GM23338 (cell line): Measurements from ENCODE around the gene SORBS1.

ENCODE experiments used
- CREB1 ChIP-seq: fragments of 250-450 bp; sonication (Bioruptor Pico); IDR thresholded peaks from 2 replicates; pipeline ENCODE4 v1.5.0; 2020; ENCODE audit warnings: low read depth, mild to moderate bottlenecking, moderate library complexity
- EZH2 ChIP-seq: fragments of 200-600 bp; sonication (generic); IDR thresholded peaks from one replicate; pipeline ENCODE4 v1.8.0; 2017; ENCODE audit warnings: antibody characterized with exemption, mild to moderate bottlenecking, low read depth; ENCODE audit not compliant: unreplicated experiment
- EZH2phosphoT487 ChIP-seq: fragments of 200-600 bp; sonication (generic); IDR thresholded peaks from one replicate; pipeline ENCODE4 v1.8.1; 2018; ENCODE audit warnings: antibody characterized with exemption; ENCODE audit not compliant: unreplicated experiment
- TF ChIP-seq, protein P1 (sequence below), 2 experiments: fragments of 200-600 bp in 1 of 2; sonication (generic) in 1 of 2; conservative IDR thresholded peaks; 2 replicates each; pipeline versions ENCODE4 v1.5.1 to v1.6.1; 2016 to 2017; ENCODE audit warnings: antibody characterized with exemption in 2 of 2, low read depth in 2 of 2, mild to moderate bottlenecking in 2 of 2, moderate library complexity in 1 of 2
- TF ChIP-seq, protein P2 (sequence below): IDR thresholded peaks from one replicate; pipeline ENCODE4 v1.6.1; 2018; ENCODE audit warnings: antibody characterized with exemption; ENCODE audit not compliant: unreplicated experiment

DNA sequence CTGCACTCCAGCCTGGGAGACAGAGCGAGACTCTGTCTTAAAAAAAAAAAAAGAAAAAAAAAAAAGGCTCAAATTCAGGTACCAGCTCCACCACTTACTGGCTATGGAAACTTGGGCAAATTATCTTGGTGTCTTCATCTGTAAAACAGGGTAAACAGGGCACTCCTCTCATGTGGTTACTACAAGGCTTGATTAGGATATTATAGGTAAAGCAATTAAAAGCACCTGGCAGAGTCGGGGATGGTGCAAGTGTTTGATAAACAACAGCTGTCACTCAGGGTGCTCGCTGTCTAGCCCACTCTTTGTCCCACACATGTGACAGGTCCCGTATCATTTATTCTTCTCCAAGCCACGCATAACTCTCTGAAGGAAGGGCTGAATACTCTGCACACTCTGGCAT is 96.9 kb downstream of the SORBS1 start:
- no peak for TF ChIP-seq EZH2phosphoT487
- no peak for TF ChIP-seq CREB1 (CRISPR knock-in tag)
- TF ChIP-seq, protein P1, sequence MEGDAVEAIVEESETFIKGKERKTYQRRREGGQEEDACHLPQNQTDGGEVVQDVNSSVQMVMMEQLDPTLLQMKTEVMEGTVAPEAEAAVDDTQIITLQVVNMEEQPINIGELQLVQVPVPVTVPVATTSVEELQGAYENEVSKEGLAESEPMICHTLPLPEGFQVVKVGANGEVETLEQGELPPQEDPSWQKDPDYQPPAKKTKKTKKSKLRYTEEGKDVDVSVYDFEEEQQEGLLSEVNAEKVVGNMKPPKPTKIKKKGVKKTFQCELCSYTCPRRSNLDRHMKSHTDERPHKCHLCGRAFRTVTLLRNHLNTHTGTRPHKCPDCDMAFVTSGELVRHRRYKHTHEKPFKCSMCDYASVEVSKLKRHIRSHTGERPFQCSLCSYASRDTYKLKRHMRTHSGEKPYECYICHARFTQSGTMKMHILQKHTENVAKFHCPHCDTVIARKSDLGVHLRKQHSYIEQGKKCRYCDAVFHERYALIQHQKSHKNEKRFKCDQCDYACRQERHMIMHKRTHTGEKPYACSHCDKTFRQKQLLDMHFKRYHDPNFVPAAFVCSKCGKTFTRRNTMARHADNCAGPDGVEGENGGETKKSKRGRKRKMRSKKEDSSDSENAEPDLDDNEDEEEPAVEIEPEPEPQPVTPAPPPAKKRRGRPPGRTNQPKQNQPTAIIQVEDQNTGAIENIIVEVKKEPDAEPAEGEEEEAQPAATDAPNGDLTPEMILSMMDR (conservative IDR thresholded peaks at IDR 0.05; ENCODE audit: low read depth in 2 of 2), result no peak
- no peak for TF ChIP-seq EZH2
- TF ChIP-seq, protein P2, sequence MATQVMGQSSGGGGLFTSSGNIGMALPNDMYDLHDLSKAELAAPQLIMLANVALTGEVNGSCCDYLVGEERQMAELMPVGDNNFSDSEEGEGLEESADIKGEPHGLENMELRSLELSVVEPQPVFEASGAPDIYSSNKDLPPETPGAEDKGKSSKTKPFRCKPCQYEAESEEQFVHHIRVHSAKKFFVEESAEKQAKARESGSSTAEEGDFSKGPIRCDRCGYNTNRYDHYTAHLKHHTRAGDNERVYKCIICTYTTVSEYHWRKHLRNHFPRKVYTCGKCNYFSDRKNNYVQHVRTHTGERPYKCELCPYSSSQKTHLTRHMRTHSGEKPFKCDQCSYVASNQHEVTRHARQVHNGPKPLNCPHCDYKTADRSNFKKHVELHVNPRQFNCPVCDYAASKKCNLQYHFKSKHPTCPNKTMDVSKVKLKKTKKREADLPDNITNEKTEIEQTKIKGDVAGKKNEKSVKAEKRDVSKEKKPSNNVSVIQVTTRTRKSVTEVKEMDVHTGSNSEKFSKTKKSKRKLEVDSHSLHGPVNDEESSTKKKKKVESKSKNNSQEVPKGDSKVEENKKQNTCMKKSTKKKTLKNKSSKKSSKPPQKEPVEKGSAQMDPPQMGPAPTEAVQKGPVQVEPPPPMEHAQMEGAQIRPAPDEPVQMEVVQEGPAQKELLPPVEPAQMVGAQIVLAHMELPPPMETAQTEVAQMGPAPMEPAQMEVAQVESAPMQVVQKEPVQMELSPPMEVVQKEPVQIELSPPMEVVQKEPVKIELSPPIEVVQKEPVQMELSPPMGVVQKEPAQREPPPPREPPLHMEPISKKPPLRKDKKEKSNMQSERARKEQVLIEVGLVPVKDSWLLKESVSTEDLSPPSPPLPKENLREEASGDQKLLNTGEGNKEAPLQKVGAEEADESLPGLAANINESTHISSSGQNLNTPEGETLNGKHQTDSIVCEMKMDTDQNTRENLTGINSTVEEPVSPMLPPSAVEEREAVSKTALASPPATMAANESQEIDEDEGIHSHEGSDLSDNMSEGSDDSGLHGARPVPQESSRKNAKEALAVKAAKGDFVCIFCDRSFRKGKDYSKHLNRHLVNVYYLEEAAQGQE, result no peak
